Measurements from ENCODE around the gene C1GALT1C1L.
A peak's percentile ranks its signal among the peaks of the same experiment; 100 is the strongest.

C1GALT1C1L gene

DNA sequence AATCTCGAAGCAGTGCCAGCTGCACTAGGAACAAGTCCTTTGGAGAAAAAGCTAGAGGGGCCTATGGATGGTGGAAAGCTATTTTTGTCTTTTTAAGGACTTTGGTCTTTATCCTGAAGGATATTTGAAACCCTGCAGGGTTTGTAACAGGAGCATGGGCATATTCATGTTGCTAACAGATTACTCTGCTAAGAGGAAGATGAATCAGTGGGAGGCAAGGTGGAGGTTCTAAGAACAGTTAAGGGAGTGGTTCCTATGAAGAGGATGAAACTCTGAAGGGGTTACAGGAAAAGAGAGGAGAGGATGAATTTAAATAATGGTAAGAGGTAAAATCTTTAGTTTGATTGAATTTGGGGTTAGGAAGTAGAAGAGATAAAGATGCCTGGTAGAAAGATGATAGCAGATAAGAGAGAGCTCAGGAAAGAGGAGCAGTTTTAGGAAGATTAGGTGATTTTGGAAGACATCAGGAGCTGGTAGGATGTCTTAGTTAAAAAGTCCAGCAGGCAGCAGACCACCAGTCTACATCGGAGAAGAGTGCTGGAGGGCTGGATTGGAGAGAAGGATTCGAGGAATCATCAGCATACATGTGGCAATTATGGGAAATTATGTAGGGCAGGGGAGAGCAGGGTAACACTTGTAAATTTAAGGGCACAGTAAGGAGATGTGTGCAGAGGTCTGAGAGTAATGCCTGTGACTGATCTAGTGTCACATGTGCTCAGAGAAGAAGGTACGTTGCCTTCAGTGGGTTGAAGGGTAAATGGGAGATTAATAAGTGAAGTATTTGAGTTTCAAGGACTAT lies 39.3 kb upstream of the C1GALT1C1L start:
- no peaks in the 10 kb centered on the region for H3K9me3 Mint-ChIP-seq
- no peak for DNase-seq
- H3K36me3 Mint-ChIP-seq (ENCODE audit: low read depth), result no peaks in the 10 kb centered on the region
- TF ChIP-seq, protein P1, sequence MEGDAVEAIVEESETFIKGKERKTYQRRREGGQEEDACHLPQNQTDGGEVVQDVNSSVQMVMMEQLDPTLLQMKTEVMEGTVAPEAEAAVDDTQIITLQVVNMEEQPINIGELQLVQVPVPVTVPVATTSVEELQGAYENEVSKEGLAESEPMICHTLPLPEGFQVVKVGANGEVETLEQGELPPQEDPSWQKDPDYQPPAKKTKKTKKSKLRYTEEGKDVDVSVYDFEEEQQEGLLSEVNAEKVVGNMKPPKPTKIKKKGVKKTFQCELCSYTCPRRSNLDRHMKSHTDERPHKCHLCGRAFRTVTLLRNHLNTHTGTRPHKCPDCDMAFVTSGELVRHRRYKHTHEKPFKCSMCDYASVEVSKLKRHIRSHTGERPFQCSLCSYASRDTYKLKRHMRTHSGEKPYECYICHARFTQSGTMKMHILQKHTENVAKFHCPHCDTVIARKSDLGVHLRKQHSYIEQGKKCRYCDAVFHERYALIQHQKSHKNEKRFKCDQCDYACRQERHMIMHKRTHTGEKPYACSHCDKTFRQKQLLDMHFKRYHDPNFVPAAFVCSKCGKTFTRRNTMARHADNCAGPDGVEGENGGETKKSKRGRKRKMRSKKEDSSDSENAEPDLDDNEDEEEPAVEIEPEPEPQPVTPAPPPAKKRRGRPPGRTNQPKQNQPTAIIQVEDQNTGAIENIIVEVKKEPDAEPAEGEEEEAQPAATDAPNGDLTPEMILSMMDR (IDR thresholded peaks at IDR 0.05), result no peak
- no peaks in the 10 kb centered on the region for H3K4me1 Mint-ChIP-seq
- no peak overlapping the region for H3K4me3 Mint-ChIP-seq
- H3K27me3 Mint-ChIP-seq (ENCODE audit: low read depth, poor library complexity), result peaks cover 7% of the 10 kb centered on the region
- no peak overlapping the region for H3K27ac Mint-ChIP-seq

DNA sequence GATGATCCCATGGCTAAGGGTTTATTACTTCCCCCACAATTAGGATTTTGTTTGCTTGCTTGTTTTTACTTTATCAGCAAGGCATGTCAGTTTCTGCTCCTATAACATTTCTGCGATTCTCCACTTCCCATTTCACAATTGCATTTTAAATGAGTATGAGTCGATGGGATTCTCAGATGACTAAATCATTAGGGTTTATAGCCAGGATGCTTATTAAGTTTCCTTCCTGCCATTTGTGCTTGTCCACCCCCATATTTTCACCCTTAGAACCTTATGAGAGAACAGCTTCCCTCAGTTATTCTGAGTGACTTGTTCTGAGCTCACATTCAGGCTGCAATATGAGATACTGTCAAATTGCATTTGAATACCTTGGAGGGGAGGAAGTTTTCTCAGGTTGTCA lies 37.9 kb upstream of the C1GALT1C1L start:
- Mint-ChIP-seq H3K27me3 (ENCODE audit: low read depth, poor library complexity) (peaks cover 7% of the 10 kb centered on the region), H3K4me1 (no peaks in the 10 kb centered on the region), H3K4me3 (no peak overlapping the region), H3K27ac (no peak overlapping the region), H3K9me3 (no peaks in the 10 kb centered on the region), H3K36me3 (ENCODE audit: low read depth) (no peaks in the 10 kb centered on the region)
- no peak for DNase-seq
- TF ChIP-seq, protein P1 (IDR thresholded peaks at IDR 0.05), result no peak

- H3K27ac Mint-ChIP-seq, result no peak overlapping the region
- no peaks in the 10 kb centered on the region for H3K9me3 Mint-ChIP-seq
- H3K4me3 Mint-ChIP-seq, result no peak overlapping the region
- peaks cover 2% of the 10 kb centered on the region for H3K27me3 Mint-ChIP-seq (ENCODE audit: low read depth, poor library complexity)
- no peaks in the 10 kb centered on the region for H3K4me1 Mint-ChIP-seq
- no peak for DNase-seq
- no peaks in the 10 kb centered on the region for H3K36me3 Mint-ChIP-seq (ENCODE audit: low read depth)
- TF ChIP-seq, protein P1 (IDR thresholded peaks at IDR 0.05), result no peak
Observed at GRCh38 chr2:43710866-43711265, 34.6 kb upstream of the C1GALT1C1L start.

GRCh38 chr2:43708891-43709290 lies 32.7 kb upstream of the C1GALT1C1L start:
- no peak for DNase-seq
- H3K4me3 Mint-ChIP-seq, result no peak overlapping the region
- TF ChIP-seq, protein P1 (IDR thresholded peaks at IDR 0.05), result no peak
- no peaks in the 10 kb centered on the region for H3K27me3 Mint-ChIP-seq (ENCODE audit: low read depth, poor library complexity)
- H3K9me3 Mint-ChIP-seq, result no peaks in the 10 kb centered on the region
- no peaks in the 10 kb centered on the region for H3K4me1 Mint-ChIP-seq
- no peaks in the 10 kb centered on the region for H3K36me3 Mint-ChIP-seq (ENCODE audit: low read depth)
- H3K27ac Mint-ChIP-seq, result no peak overlapping the region

GRCh38 chr2:43708178-43708577 lies 31.9 kb upstream of the C1GALT1C1L start:
- peak overlapping the region; percentile 62 for H3K27ac Mint-ChIP-seq
- TF ChIP-seq, protein P1 (IDR thresholded peaks at IDR 0.05), result no peak
- no peaks in the 10 kb centered on the region for H3K36me3 Mint-ChIP-seq (ENCODE audit: low read depth)
- DNase-seq, result no peak
- no peaks in the 10 kb centered on the region for H3K4me1 Mint-ChIP-seq
- H3K9me3 Mint-ChIP-seq, result no peaks in the 10 kb centered on the region
- H3K27me3 Mint-ChIP-seq (ENCODE audit: low read depth, poor library complexity), result no peaks in the 10 kb centered on the region
- H3K4me3 Mint-ChIP-seq, result no peak overlapping the region
